Psoas muscle (tissue), 8 donors: ENCODE results near the gene RPS6KB2. TPM values are rescaled to one million over a fixed set of nuclear protein-coding genes. Genes with fewer than 3 reads are reported as not detected.

Experiments used
- ATAC-seq, 4 donors: fragments of 200-7000 bp; cut with Tn5 transposase; one replicate each; pipeline ENCODE4 v1.9.1; 2020; ENCODE audit warnings: moderate library complexity in 3 of 4, mild to moderate bottlenecking in 2 of 4
- DNase-seq, 2 donors: peaks; one replicate each; pipeline ENCODE4 v3.0.0-alpha.2; 2020
- H3K27ac ChIP-seq: fragments of 200-600 bp; one replicate; pipeline ENCODE4 v1.8.0; 2022
- H3K27me3 ChIP-seq, 3 donors: fragments of 200-600 bp in 1 of 3; one replicate each; pipeline versions ENCODE4 v1.6.1 to v1.8.0; 2013 to 2022; ENCODE audit warnings: low read length in 2 of 3, mild to moderate bottlenecking in 2 of 3, moderate library complexity in 1 of 3; ENCODE audit not compliant: insufficient read depth in 3 of 3
- H3K36me3 ChIP-seq, 2 donors: fragments of 200-600 bp in 1 of 2; one replicate each; pipeline versions ENCODE4 v1.6.1 to v1.8.0; 2013 to 2022; ENCODE audit warnings: low read depth in 1 of 2, mild to moderate bottlenecking in 1 of 2, moderate library complexity in 1 of 2; ENCODE audit not compliant: insufficient read depth in 1 of 2
- H3K4me1 ChIP-seq: fragments of 200-600 bp; one replicate; pipeline ENCODE4 v1.8.0; 2022
- H3K4me3 ChIP-seq: fragments of 200-600 bp; one replicate; pipeline ENCODE4 v1.8.0; 2022; ENCODE audit warnings: mild to moderate bottlenecking
- H3K9me3 ChIP-seq: fragments of 200-600 bp; one replicate; pipeline ENCODE4 v1.8.0; 2022
- CTCF ChIP-seq: fragments of 200-600 bp; IDR thresholded peaks from one replicate; pipeline ENCODE4 v1.8.0; 2022; ENCODE audit warnings: antibody characterized with exemption
- WGBS, 3 donors: extraction: QIAGEN DNeasy Blood & Tissue Kit; methylation state at CpG; one replicate each; pipeline versions ENCODE4 v1.1.6 to v1.1.7; 2013; 5-methylcytosine and 5-hydroxymethylcytosine counted together
- intact Hi-C, 2 donors: fragments of 100-400 bp; cut with DNase I; formaldehyde crosslinking; loops; one replicate each; pipeline versions ENCODE4 v1.11.0 to v1.14.2; 2022
- polyA plus RNA-seq, 3 donors: library from polyadenylated mRNA; stranded (reverse); fragments of 200-250 nt; gene quantifications; one replicate each; pipeline ENCODE4 v1.2.3, GENCODE V29; 2013
- total RNA-seq, 4 donors: library from RNA; stranded (reverse); fragmentation: NEBNext Ultra II Directional in 2 of 4; extraction: Animal tissue kit (Norgen Biotek cat#: 25700) in 2 of 4; gene quantifications; one replicate each; pipeline versions ENCODE4 v1.2.1 to v1.2.4, GENCODE V29; 2021 to 2023
- donor health status: healthy with polysubstance abuse.
- donor health status: DM: no; HTN: no; CAD: no; lungs with moderate emphysema.
- donor health status: Bipolar disorder and iron deficiency.
- donor health status: healthy.
- donor health status: DM: yes; HTN: yes; CAD: no.
- donor health status: DM: no; HTN: no; CAD: no.
- donor health status: DM: no; HTN: no; CAD: no.
- donor health status: DM: yes; HTN: yes; CAD: no.

RPS6KB2 gene
- total and polyA plus RNA-seq, 7 donors = 23.1 to 64.6 (median 27.2) TPM

GRCh38 chr11:67420646-67421429 lies 7.5 kb upstream of the RPS6KB2 start:
- intact Hi-C loops = no loop called here
- 1 to 3% (median 1%) methylated on average over 52 to 97 of the region's 97 CpGs for WGBS, 3 donors
- peak overlapping the region; percentile 95 for H3K27ac ChIP-seq
- no peaks in the 10 kb centered on the region for H3K27me3 ChIP-seq
- H3K9me3 ChIP-seq = no peaks in the 10 kb centered on the region
- DNase-seq (peak; percentile 97 to 98), ATAC-seq (peak; percentile 85 to 90 (median 86))
- TF ChIP-seq CTCF = no peak
- peak overlapping the region; percentile 68 for H3K4me3 ChIP-seq
- H3K36me3 ChIP-seq = no peaks in the 10 kb centered on the region
- peaks cover 46% of the 10 kb centered on the region for H3K4me1 ChIP-seq

- Histone ChIP-seq H3K27ac (peak overlapping the region; percentile 95), H3K36me3 (no peaks in the 10 kb centered on the region), H3K27me3 (no peaks in the 10 kb centered on the region), H3K4me3 (peak overlapping the region; percentile 68), H3K9me3 (no peaks in the 10 kb centered on the region), H3K4me1 (peaks cover 39% of the 10 kb centered on the region)
- TF ChIP-seq CTCF = no peak
- DNase-seq (no peak), ATAC-seq (no peak)
- WGBS, 3 donors = 80 to 84% (median 82%) methylated on average over 22 of the region's 22 CpGs
- intact Hi-C loops = no loop called here
Observed at GRCh38 chr11:67421430-67422031, 6.8 kb upstream of the RPS6KB2 start.

- H3K27me3 ChIP-seq = no peaks in the 10 kb centered on the region
- no peak for ATAC-seq
- DNase-seq = no peak
- no peaks in the 10 kb centered on the region for H3K9me3 ChIP-seq
- no peaks in the 10 kb centered on the region for H3K36me3 ChIP-seq
- intact Hi-C loops = no loop called here
- WGBS, 3 donors = 71 to 76% (median 74%) methylated on average over 6 of the region's 6 CpGs
- H3K27ac ChIP-seq = no peak overlapping the region
- peaks cover 31% of the 10 kb centered on the region for H3K4me1 ChIP-seq
- H3K4me3 ChIP-seq = no peak overlapping the region
- TF ChIP-seq CTCF = no peak
Observed at GRCh38 chr11:67422891-67423290, 5.4 kb upstream of the RPS6KB2 start.

- 63 to 75% (median 69%) methylated on average over 13 of the region's 13 CpGs for WGBS, 3 donors
- DNase-seq = no peak
- Histone ChIP-seq H3K27ac (no peak overlapping the region), H3K4me3 (no peak overlapping the region), H3K36me3 (no peaks in the 10 kb centered on the region), H3K9me3 (no peaks in the 10 kb centered on the region), H3K27me3 (no peaks in the 10 kb centered on the region), H3K4me1 (peaks cover 25% of the 10 kb centered on the region)
- no peak for TF ChIP-seq CTCF
- ATAC-seq = no peak
- intact Hi-C loops = no loop called here
Observed at GRCh38 chr11:67423466-67423865, 4.8 kb upstream of the RPS6KB2 start.
